Prostate gland (tissue), 2 donors: ENCODE data around the gene FABP2.
"Not testable (repeated sequence)": the region's sequence is repeated elsewhere in the genome, so short reads cannot be mapped to it uniquely, and the experiment has no call there.

Source experiments
- POLR2A ChIP-seq: fragments of 450-650 bp; IDR thresholded peaks from one replicate; pipeline ENCODE4 v1.6.1; 2016; ENCODE audit warnings: antibody characterized with exemption, mild to moderate bottlenecking
- TF ChIP-seq, protein P1 (sequence below), 4 experiments: fragments of 200-600 bp in 2 of 4; fragments of 450-650 bp in 2 of 4; sonication (generic) in 2 of 4; IDR thresholded peaks; 1 replicate in 3 of 4; 2 replicates in 1 of 4; pipeline ENCODE4 v1.5.1; 2016 to 2019; ENCODE audit warnings: antibody characterized with exemption in 4 of 4, mild to moderate bottlenecking in 2 of 4, moderate library complexity in 2 of 4

GRCh38 chr4:119364203-119364602 is 42.3 kb upstream of the FABP2 start:
- TF ChIP-seq POLR2A, result not testable (repeated sequence)
- TF ChIP-seq, protein P1, sequence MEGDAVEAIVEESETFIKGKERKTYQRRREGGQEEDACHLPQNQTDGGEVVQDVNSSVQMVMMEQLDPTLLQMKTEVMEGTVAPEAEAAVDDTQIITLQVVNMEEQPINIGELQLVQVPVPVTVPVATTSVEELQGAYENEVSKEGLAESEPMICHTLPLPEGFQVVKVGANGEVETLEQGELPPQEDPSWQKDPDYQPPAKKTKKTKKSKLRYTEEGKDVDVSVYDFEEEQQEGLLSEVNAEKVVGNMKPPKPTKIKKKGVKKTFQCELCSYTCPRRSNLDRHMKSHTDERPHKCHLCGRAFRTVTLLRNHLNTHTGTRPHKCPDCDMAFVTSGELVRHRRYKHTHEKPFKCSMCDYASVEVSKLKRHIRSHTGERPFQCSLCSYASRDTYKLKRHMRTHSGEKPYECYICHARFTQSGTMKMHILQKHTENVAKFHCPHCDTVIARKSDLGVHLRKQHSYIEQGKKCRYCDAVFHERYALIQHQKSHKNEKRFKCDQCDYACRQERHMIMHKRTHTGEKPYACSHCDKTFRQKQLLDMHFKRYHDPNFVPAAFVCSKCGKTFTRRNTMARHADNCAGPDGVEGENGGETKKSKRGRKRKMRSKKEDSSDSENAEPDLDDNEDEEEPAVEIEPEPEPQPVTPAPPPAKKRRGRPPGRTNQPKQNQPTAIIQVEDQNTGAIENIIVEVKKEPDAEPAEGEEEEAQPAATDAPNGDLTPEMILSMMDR (IDR thresholded peaks at IDR 0.05), result not testable (repeated sequence)
